GDM1 (cell line): ENCODE results near the gene UNC45B.
A peak's percentile ranks its signal among the peaks of the same experiment; 100 is the strongest.
"Not testable (repeated sequence)": the region's sequence is repeated elsewhere in the genome, so short reads cannot be mapped to it uniquely, and the experiment has no call there.

ENCODE experiments used
- DNase-seq: peaks from one replicate; lab custom pipeline; 2025; lab: John Stamatoyannopoulos, UW

Gene UNC45B

DNA sequence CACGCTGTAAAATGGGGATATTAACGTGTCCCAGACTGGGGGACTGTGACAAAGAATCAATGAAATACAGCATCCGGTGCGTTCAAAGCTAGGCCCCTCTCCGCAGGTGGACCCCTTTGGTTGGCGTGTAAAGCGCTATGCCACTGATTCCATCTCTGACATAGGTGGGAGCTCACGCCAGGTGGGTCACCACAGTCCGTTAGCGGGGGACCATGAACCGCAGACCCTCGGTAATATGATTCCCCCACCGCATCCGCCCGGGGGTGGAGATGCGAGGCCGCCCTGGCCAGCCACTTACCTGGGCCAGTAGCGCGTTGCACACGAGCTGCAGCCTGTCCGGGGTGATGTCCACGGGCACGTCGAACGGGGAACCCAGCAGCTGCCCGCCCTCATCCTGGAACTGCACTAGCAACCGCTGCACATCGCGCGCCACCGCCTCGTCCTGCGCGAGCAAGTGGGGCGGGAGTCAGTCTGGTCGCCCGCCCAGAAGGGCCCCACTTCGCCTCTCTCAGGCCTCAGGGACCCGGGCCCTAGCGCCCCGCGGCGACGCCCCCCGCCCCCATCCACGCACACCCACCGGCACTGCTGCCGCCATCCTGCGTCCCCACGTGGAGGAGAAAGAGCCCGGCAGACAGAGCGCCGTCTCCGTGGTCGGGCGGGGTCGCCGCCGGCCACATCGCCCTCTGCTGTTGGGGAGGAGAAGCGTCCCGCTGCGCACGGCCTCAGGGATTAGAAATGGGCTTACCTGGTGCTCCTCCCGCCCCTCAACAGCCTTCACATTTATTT, 5.7 kb upstream of the UNC45B start, which contains the start of gene NLE1:
Gene NLE1 (minus strand): TSS at position 623 of the 786 bp plus-strand sequence. CDS start 28 bp downstream, at position 595.
- peak; percentile 80 for DNase-seq

- no peak for DNase-seq
These were observed 5.2 kb upstream of the UNC45B start for GRCh38 chr17:35142467-35142796.

DNA sequence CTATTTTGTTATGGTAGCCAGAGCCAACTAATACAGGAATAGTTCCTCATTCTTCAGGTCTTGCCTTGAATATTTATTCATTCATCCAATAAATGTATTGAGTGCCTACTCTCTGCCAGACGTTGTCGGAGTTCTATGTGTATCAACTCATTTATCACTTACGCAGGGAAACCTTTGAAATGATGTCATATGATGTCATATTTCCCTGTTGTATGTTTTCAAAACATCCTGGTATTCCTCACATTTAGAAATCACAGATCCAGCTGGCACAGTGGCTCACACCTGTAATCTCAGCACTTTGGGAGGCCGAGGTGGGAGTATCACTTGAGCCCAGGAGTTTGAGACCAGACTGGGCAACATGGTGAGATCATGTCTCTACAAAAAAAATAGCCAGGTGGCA, 2.8 kb upstream of the UNC45B start:
- DNase-seq, result no peak

DNA sequence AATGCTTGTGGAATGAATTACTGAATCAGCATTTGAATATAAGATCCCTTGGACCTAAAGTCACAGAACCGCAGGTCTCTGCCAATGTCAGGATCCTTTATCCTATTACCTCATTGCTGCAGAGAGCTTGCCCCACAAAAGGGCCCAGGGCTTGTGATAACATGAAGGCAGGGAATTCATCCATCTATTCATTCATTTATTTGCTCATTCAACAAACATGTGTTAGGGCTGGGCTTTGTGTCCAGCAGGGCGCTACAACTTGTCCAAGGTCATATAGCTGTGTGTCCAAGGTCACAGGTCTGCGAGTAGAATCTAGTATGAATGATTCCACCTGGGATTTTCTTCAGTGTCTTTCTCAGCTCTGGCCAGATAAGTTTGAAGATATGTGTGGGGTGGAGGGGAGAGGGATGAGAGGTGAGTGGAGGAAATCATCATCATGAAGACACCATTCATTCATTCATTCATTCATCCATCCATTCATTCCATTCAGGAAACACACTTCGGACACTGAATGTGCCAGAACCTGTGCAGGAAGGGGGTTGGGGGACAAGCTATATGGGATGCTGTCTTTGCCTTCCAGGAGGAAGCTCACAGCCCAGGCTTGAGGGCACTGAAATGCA, 1.3 kb upstream of the UNC45B start:
- DNase-seq, result no peak

DNA sequence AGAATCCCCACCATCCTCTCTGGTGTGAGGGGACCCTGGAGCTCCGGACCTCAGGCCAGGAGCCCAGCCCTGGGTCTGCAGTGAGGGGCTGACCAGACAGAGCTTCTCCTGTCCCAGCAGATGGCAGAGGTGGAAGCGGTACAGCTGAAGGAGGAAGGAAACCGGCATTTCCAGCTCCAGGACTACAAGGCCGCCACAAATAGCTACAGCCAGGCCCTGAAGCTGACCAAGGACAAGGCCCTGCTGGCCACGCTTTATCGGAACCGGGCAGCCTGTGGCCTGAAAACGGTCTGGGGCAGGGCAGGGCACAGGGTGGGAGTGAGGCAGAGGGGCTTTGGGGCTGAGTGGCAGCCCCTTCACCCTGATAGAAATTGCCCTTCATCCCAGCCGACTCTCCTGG, 527 bp downstream of the UNC45B start:
- no peak for DNase-seq

GRCh38 chr17:35149941-35150340, 2.3 kb downstream of the UNC45B start:
- no peak for DNase-seq

- DNase-seq, result not testable (repeated sequence)
These were observed 3.5 kb downstream of the UNC45B start for GRCh38 chr17:35151080-35151479.

DNA sequence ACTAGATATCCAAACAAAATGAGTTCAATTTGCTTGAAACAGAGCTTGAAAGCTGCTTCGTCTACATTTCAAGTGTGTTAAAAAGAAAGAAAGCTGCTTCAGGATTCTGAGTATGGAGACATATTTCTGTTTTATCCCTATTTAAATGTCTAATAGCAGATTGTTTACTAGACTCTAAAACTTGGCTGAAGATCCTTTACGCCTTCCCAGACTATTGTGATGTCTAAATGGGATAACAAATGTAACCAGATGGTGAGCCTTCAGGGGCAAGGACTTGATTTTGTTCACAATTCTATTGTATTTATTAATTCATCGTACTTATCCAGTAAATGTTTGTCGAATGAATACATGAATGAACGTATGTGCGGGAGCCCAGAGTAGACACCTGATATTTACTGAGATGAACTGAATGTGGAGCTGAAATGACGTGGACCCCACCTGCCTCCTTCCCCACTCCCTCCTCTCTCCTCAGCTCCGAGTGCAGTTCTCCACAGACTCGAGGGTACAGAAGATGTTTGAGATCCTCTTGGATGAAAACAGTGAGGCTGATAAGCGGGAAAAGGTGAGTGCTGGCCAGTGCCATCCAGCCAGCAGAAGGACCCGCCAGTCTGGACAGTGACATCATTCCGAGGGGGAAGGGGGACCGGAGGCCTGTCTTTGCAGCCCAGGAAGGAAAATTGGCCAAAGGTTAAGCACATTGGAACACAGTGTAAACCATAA, 5.0 kb downstream of the UNC45B start:
- DNase-seq, result no peak

- no peak for DNase-seq
These were observed 6.9 kb downstream of the UNC45B start for GRCh38 chr17:35154196-35155165.

DNA sequence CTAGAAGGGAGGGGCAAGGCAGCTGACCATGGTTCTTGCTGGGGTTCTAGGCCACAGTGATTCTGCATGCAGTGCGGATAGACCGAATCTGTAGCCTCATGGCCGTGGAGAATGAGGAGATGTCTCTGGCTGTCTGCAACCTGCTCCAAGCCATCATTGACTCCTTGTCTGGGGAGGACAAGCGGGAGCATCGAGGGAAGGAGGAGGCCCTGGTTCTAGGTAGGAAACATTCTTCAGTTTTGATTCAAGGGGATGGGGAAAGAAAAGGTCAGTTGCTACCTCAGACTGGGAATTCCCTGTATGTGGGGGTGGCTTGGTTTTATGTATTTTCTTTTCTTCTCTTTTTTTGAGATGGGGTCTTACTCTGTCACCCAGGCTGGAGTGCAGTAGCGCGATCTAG, 7.6 kb downstream of the UNC45B start:
- DNase-seq, result no peak

GRCh38 chr17:35159940-35160339, 12.3 kb downstream of the UNC45B start:
- no peak for DNase-seq

GRCh38 chr17:35160354-35161201, 13.0 kb downstream of the UNC45B start:
- no peak for DNase-seq

GRCh38 chr17:35161281-35161761, 13.7 kb downstream of the UNC45B start:
- no peak for DNase-seq

DNA sequence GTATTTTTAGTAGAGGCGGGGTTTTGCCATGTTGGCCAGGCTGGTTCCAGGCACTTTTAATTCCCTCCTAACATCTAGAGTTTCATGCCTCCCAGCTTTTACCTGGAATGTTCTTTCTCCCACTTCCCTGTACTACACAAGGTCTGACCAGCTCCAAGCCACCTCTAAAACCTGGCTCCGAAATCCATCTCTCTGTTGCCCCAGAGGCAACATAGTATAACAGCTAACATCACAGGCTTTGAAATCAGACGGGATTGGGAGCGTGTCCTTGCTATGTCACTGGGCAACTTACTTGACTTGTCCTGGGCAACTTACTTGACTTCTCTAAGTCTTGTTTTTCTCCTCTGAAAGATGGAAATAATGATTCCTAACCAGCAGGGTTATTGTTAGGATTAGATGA, 15.1 kb downstream of the UNC45B start:
- no peak for DNase-seq

- DNase-seq, result no peak
These were observed 16.3 kb downstream of the UNC45B start for GRCh38 chr17:35163886-35164285.

DNA sequence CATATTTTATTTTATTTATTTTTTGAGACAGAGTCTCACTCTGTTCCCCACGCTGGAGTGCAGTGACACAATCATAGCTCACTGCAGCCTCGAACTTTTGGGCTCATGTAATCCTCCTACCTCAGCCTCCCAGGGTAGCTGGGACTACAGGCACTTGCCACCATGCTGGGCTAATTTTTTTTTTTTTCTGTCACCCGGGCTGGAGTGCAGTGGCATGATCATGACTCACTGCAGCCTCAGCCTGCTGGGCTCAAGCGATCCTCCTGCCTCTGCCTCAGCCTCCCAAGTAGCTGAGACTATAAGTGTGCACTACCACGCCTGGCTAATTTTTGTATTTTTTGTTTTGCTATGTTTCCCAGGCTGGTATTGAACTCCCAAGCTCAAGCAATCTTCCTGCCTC, 17.1 kb downstream of the UNC45B start:
- no peak for DNase-seq

DNA sequence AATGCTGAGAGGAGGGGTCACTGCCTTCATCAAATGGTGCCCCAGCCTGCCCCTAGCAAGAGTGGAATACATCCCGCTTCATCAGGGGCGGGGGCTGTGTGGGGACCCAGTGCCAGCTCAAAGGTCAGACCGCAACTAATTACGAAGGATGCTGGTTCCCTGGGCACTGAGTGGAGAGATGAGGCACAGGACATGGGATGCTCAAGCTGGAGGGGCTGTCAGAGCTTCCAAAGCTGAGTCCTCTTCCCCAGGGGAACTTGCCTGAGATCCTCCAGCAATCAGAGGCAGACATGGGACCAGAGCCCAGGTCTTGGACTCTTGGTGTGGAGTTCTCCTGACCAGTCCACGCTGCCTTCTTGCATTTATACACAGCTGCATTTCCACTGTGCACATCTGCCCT, 18.9 kb downstream of the UNC45B start:
- no peak for DNase-seq

DNA sequence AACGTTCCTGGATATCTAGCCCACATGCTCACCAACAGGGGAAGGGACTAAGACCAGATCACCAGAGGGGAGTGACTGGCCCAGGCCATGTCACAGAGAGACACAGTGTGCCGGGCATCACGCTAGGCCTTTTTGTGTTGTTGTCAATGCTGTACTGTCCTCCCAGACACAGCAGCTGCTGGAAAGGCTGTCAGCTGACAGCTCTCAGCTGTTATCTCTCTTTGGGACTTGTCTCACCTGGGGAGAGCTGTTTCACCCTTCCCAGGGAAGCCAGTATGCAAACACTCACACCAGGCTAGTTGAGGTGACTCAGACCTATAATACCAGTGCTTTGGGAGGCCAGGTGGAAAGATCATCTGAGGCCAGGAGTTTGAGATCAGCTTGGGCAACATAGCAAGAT, 19.4 kb downstream of the UNC45B start:
- DNase-seq, result no peak

DNA sequence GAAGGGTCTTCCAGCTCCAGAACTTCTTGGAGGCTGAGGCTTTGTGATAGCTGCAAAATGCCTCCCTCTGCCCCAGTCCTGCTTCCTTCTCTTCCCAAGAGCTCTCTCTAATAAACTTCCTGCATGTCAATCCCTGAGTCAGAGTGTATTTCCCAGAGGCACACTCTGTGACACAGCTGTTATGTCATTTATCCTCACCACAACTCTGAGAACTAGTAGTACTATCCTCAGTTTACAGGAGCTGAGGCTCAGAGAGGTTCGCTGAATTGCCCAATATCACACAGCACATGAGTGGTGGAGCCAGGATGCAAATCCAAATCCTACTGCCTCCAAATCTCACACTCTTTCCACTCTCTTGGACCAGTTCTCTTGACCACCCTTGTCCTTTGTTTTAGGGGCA, 20.0 kb downstream of the UNC45B start:
- no peak for DNase-seq

DNA sequence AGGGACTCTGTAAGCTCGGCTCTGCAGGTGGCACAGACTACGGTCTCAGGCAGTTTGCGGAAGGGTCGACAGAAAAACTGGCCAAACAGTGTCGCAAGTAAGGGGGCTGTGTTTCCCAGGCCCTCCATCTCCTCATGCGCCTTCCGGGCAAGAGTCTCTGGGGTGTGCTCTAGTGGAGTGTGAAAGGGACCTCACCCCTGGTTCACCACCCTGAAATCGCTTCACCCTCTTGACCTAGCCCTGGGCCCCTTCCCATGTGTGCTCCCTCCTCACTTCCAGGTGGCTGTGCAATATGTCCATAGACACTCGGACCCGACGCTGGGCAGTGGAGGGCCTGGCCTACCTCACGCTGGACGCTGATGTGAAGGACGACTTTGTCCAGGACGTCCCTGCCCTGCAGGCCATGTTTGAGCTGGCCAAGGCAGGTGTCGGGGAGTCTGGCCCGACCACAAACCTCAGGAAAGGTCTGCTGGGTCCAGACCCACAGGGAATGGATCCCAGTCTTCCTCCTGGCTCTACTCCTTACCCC, 22.3 kb downstream of the UNC45B start:
- no peak for DNase-seq
